Retinal pigment epithelial cell (primary cell): Measurements from ENCODE around the gene WDR33.
"Not testable (repeated sequence)": the region's sequence is repeated elsewhere in the genome, so short reads cannot be mapped to it uniquely, and the experiment has no call there.

Experiments used
- DNase-seq: peaks from one replicate; pipeline ENCODE4 v3.0.0-alpha.2; 2010; ENCODE audit warnings: low read depth
- H3K4me3 ChIP-seq: 2 replicates; pipeline ENCODE4 v1.5.1; 2011; ENCODE audit warnings: mild to moderate bottlenecking, low read length, control low read depth, moderate library complexity
- TF ChIP-seq, protein P1 (sequence below): conservative IDR thresholded peaks from 2 replicates; pipeline ENCODE4 v1.5.1; 2011; ENCODE audit warnings: low read depth, low read length, control low read depth, inconsistent platforms

Gene WDR33

DNA sequence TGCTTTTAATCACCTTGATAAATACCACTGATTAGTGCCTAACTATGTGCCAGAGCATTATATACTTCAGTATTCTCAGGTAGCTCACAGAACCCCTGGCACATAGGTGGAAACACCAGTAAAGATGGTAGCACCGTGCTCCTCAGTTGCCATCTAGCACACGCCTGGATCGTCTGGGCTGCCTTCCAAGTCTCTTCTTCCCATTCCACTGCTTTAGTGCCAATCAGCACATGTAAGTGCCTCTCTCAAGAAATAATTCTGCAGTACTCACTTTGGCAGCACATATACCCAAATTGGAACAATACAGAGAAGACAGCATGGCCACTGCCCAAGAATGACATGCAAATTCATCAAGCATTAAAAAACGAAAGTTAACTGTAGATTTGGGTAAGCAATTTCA is 34.0 kb upstream of the WDR33 start:
- no peak overlapping the region for H3K4me3 ChIP-seq
- TF ChIP-seq, protein P1, sequence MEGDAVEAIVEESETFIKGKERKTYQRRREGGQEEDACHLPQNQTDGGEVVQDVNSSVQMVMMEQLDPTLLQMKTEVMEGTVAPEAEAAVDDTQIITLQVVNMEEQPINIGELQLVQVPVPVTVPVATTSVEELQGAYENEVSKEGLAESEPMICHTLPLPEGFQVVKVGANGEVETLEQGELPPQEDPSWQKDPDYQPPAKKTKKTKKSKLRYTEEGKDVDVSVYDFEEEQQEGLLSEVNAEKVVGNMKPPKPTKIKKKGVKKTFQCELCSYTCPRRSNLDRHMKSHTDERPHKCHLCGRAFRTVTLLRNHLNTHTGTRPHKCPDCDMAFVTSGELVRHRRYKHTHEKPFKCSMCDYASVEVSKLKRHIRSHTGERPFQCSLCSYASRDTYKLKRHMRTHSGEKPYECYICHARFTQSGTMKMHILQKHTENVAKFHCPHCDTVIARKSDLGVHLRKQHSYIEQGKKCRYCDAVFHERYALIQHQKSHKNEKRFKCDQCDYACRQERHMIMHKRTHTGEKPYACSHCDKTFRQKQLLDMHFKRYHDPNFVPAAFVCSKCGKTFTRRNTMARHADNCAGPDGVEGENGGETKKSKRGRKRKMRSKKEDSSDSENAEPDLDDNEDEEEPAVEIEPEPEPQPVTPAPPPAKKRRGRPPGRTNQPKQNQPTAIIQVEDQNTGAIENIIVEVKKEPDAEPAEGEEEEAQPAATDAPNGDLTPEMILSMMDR, result no peak
- DNase-seq, result no peak

DNA sequence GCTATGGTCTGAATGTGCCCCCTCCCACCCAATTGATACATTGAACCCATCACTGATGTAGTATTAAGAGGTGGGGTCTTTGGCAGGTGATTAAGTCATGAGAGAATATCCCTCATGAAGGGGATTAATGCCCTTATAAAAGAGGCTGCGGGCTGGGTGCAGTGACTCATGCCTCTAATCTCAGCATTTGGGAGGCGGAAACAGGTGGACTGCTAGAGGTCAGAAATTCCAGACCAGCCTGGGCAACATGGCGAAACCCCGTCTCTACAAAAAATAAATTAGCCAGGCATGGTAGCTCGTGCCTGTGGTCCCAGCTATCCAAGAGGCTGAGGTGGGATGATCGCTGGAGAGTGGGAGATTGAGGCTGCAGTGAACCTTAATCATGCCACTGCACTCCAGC is 32.7 kb upstream of the WDR33 start:
- H3K4me3 ChIP-seq, result no peak overlapping the region
- TF ChIP-seq, protein P1, result no peak
- DNase-seq, result peak; percentile 44

DNA sequence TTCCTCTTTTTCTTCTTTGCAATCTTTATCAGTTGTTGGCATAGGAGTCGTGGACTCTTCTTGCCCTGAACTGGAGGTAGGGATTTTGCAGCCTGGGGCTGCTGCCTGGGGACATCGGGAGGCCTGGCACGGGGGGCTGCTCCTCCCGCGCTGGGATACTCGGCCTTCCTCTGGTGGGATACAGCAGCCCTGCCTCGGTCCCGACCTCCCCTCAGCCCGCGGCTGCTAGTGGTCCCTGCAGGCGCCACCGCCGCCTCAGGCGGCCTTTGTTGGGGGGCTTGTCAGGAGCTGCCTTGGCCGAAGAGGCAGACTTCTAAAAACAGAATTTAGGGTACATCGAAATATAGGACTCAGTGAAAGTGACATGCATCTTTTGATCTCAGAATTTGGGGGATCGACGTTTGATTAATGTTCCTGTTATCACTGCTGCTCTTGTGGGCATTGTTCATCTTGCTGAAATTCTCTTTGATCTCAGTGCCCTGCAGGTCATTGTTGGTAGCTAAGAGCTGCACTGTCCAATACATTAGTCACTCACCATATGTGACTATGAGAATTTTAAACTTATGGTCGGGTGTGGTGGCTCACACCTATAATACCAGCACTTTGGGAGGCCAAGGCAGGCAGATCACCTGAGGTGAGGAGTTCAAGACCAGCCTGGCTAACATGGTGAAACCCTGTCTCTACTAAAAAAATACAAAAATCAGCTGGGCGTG is 30.7 kb upstream of the WDR33 start:
- TF ChIP-seq, protein P1, result no peak
- DNase-seq, result no peak
- H3K4me3 ChIP-seq, result no peak overlapping the region

DNA sequence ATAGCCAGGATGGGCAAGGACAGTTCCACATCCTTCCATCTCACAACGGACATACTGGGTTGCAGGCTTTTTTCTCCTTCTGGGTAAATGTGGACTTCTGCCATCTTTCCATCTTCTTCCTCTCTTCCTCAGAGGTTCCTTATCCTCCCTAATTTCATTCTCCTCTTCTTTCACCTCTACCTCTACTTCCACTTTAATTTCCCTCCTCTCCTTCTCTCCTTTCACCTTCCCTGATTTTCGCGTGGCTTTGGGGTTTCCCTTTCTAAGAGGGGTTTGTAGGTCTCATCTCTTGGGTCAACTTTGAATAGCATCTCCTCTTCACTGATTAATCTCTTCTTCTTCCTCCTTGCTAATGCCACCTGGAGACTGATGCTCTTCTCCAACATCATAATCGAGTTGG is 29.9 kb upstream of the WDR33 start:
- TF ChIP-seq, protein P1, result no peak
- no peak for DNase-seq
- H3K4me3 ChIP-seq, result no peak overlapping the region

DNA sequence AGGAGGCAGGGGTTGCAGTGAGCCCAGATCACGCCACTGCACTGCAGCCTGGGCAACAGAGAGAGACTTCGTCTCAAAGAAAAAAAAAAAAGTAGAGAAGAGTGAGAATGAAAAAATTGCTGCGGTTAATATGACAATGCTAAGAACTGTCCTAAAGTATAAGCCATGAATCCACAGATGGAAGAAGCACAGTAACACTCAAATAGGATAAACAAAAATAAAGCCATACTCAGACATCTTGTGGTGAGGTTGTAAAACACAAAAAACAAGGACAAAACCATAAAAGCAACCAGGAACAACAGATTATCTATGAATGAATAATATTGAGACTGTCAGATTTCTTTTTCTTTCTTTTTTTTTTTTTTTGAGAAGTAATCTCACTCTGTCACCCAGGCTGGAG is 24.0 kb upstream of the WDR33 start:
- DNase-seq, result no peak
- TF ChIP-seq, protein P1, result no peak

DNA sequence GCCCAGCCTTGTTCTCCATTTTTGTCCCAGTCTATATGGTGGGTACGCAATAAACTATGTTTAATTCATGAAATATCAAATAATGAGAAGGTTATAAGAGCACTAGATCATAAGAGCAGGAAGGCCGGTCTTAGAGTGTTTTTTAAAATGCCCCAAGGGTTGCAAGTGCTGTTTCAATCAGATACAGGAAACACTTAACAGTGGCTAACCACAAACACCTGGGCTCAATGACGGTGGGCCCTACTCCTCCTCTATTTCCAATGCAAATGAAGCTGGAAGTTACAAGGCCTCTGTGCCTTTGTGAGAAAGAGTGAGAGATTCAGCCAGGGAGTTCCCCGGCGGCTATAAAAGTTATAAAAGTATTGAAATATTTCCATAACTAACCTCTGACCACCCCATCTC is 18.9 kb upstream of the WDR33 start:
- DNase-seq, result no peak
- TF ChIP-seq, protein P1, result no peak
- no peak overlapping the region for H3K4me3 ChIP-seq

More for the DNA sequence above, 24.0 kb upstream of the WDR33 start:
- no peak overlapping the region for H3K4me3 ChIP-seq

DNA sequence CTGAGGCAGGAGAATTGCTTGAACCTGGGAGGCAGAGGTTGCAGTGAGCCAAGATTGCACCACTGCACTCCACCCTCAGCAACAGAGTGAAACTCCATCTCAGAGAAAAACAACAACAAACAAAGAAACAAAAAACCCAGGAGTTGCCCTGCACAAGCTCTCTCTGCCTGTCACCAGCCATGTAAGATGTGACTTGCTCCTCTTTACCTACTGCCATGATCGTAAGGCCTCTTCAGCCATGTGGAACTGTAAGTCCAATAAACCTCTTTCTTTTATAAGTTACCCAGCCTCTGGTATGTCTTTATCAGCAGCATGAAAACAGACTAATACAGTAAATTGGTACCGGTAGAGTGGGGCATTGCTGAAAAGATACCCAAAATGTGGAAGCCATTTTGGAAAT is 15.7 kb upstream of the WDR33 start:
- DNase-seq, H3K4me3 ChIP-seq: not testable (repeated sequence)
